ENCODE measurements around the gene AR. TPM values are rescaled to one million over a fixed set of nuclear protein-coding genes. Genes with fewer than 3 reads are reported as not detected.

AR gene
- polyA plus RNA-seq, 1 donor (not counting 4 experiments of a cell fraction or from before 2014, with no cell fraction given), result 0.47 TPM

GRCh38 chrX:67546496-67547423 lies 2.9 kb downstream of the AR start:
- H3K4me2 ChIP-seq (ENCODE audit: control insufficient read depth, extremely low read depth, insufficient read depth, low read depth, low read length), result peak overlapping the region; percentile 56
- H4K20me1 ChIP-seq (ENCODE audit: control insufficient read depth, extremely low read depth, insufficient read depth, low read length), result no peaks in the 10 kb centered on the region
- H3K27me3 ChIP-seq (ENCODE audit: control insufficient read depth, extremely low read depth, insufficient read depth, low read length), result peaks cover 35% of the 10 kb centered on the region
- no peaks in the 10 kb centered on the region for H3K9me1 ChIP-seq (ENCODE audit: control insufficient read depth, extremely low read depth, insufficient read depth, low read length)
- DNase-seq (ENCODE audit: low read depth, low spot score) (no peak), FAIRE-seq (no peak)
- H3K9me3 ChIP-seq (ENCODE audit: control insufficient read depth, low read depth, low read length), result no peaks in the 10 kb centered on the region
- H2AFZ ChIP-seq (ENCODE audit: control insufficient read depth, low read length), result peak overlapping the region; percentile 33
- no peaks in the 10 kb centered on the region for H3K36me3 ChIP-seq (ENCODE audit: control insufficient read depth in 2 of 2, extremely low read depth in 1 of 2, insufficient read depth in 2 of 2, low read length in 2 of 2)
- no peak overlapping the region for H3K27ac ChIP-seq (ENCODE audit: control insufficient read depth, insufficient read depth, low read length)
- no peak overlapping the region for H3K9ac ChIP-seq (ENCODE audit: control insufficient read depth, extremely low read depth, insufficient read depth, low read length)
- no peaks in the 10 kb centered on the region for H3K79me2 ChIP-seq (ENCODE audit: control insufficient read depth, insufficient read depth, low read length)
- peak overlapping the region; percentile 4 to 44 (median 26) for H3K4me3 ChIP-seq (ENCODE audit: control insufficient read depth in 2 of 3, extremely low read depth in 1 of 3, insufficient read depth in 2 of 3, low read depth in 1 of 3, low read length in 3 of 3)
- dilution Hi-C loops (cut with MboI; ENCODE audit: extremely low pct_ligation_motif_present, low sequenced_read_pairs), result no loop called here
- peaks cover 5% of the 10 kb centered on the region for H3K4me1 ChIP-seq (ENCODE audit: control insufficient read depth, extremely low read depth, insufficient read depth, low read length)
- TF ChIP-seq EZH2 (IDR thresholded peaks at IDR 0.05; ENCODE audit: low read length), result no peak
- TF ChIP-seq CTCF (optimal IDR thresholded peaks at IDR 0.05 in 1 of 3, IDR thresholded peaks at IDR 0.05 in 1 of 3, conservative IDR thresholded peaks at IDR 0.05 in 1 of 3; ENCODE audit: extremely low read depth in 1 of 3, insufficient read depth in 2 of 3, low read length in 3 of 3), result no peak

- Histone ChIP-seq H3K4me1 (ENCODE audit: control insufficient read depth, extremely low read depth, insufficient read depth, low read length) (no peaks in the 10 kb centered on the region), H3K9me3 (ENCODE audit: control insufficient read depth, low read depth, low read length) (no peaks in the 10 kb centered on the region), H3K9me1 (ENCODE audit: control insufficient read depth, extremely low read depth, insufficient read depth, low read length) (no peaks in the 10 kb centered on the region), H3K4me3 (ENCODE audit: control insufficient read depth in 2 of 3, extremely low read depth in 1 of 3, insufficient read depth in 2 of 3, low read depth in 1 of 3, low read length in 3 of 3) (no peak overlapping the region), H3K4me2 (ENCODE audit: control insufficient read depth, extremely low read depth, insufficient read depth, low read depth, low read length) (no peak overlapping the region), H3K36me3 (ENCODE audit: control insufficient read depth in 2 of 2, extremely low read depth in 1 of 2, insufficient read depth in 2 of 2, low read length in 2 of 2) (no peaks in the 10 kb centered on the region), H3K9ac (ENCODE audit: control insufficient read depth, extremely low read depth, insufficient read depth, low read length) (no peak overlapping the region), H3K79me2 (ENCODE audit: control insufficient read depth, insufficient read depth, low read length) (no peaks in the 10 kb centered on the region), H3K27me3 (ENCODE audit: control insufficient read depth, extremely low read depth, insufficient read depth, low read length) (no peaks in the 10 kb centered on the region), H3K27ac (ENCODE audit: control insufficient read depth, insufficient read depth, low read length) (no peak overlapping the region), H4K20me1 (ENCODE audit: control insufficient read depth, extremely low read depth, insufficient read depth, low read length) (no peaks in the 10 kb centered on the region), H2AFZ (ENCODE audit: control insufficient read depth, low read length) (no peak overlapping the region)
- FAIRE-seq, result no peak
- DNase-seq (ENCODE audit: low read depth, low spot score), result no peak
- no peak for TF ChIP-seq EZH2 (IDR thresholded peaks at IDR 0.05; ENCODE audit: low read length)
- TF ChIP-seq CTCF (optimal IDR thresholded peaks at IDR 0.05 in 1 of 3, IDR thresholded peaks at IDR 0.05 in 1 of 3, conservative IDR thresholded peaks at IDR 0.05 in 1 of 3; ENCODE audit: extremely low read depth in 1 of 3, insufficient read depth in 2 of 3, low read length in 3 of 3), result peak; percentile 84 to 87 (median 86)
- dilution Hi-C loops (cut with MboI; ENCODE audit: extremely low pct_ligation_motif_present, low sequenced_read_pairs), result no loop called here
Observed at GRCh38 chrX:67555578-67556203, 11.9 kb downstream of the AR start.
